ENCODE measurements around the gene SPATA45. TPM values are rescaled to one million over a fixed set of nuclear protein-coding genes. Genes with fewer than 3 reads are reported as not detected.
"Not testable (repeated sequence)": the region's sequence is repeated elsewhere in the genome, so short reads cannot be mapped to it uniquely, and the experiment has no call there.

SPATA45 gene
- polyA plus RNA-seq, 12 donors = 0.33 to 0.94 (median 0.57) TPM; not detected in 7

- not testable (repeated sequence) for DNase-seq
These were observed 13.9 kb downstream of the SPATA45 start for GRCh38 chr1:212833211-212834207.

GRCh38 chr1:212828395-212828794 is 19.1 kb downstream of the SPATA45 start:
- no peak for DNase-seq

- DNase-seq = no peak
These were observed 19.6 kb downstream of the SPATA45 start for GRCh38 chr1:212827831-212828278.

- no peak for DNase-seq
These were observed 20.2 kb downstream of the SPATA45 start for GRCh38 chr1:212827171-212827776.

GRCh38 chr1:212825798-212826452 is 21.5 kb downstream of the SPATA45 start:
- no peak for DNase-seq

GRCh38 chr1:212824201-212824600 is 23.2 kb downstream of the SPATA45 start:
- no peak for DNase-seq

GRCh38 chr1:212822956-212823355 is 24.5 kb downstream of the SPATA45 start:
- DNase-seq = no peak

GRCh38 chr1:212820969-212821368 is 26.5 kb downstream of the SPATA45 start:
- DNase-seq = no peak

- DNase-seq = no peak
These were observed 27.7 kb downstream of the SPATA45 start for GRCh38 chr1:212819726-212820125.

- no peak for DNase-seq
These were observed 30.7 kb downstream of the SPATA45 start for GRCh38 chr1:212816567-212817278.

- peak; percentile 35 for DNase-seq
These were observed 32.7 kb downstream of the SPATA45 start for GRCh38 chr1:212814537-212815334.

GRCh38 chr1:212805767-212806166 is 41.7 kb downstream of the SPATA45 start:
- DNase-seq = no peak

- no peak for DNase-seq
These were observed 49.8 kb downstream of the SPATA45 start for GRCh38 chr1:212797681-212798080.

GRCh38 chr1:212794561-212795014 is 52.9 kb downstream of the SPATA45 start:
- no peak for DNase-seq

GRCh38 chr1:212792396-212792908 is 55.0 kb downstream of the SPATA45 start:
- DNase-seq = no peak

GRCh38 chr1:212791676-212792395 is 55.6 kb downstream of the SPATA45 start, which contains the start of the genes NSL1 and TATDN3:
Gene NSL1, minus strand, starts transcription at chr1:212791777. Its CDS starts 14 bp downstream, at chr1:212791763.
Gene TATDN3, plus strand, starts transcription at chr1:212791894. Its CDS starts 28 bp downstream, at chr1:212791922.
- peak; percentile 99 for DNase-seq

- DNase-seq = no peak
These were observed 56.2 kb downstream of the SPATA45 start for GRCh38 chr1:212791261-212791675.

GRCh38 chr1:212785871-212786270 is 61.6 kb downstream of the SPATA45 start:
- no peak for DNase-seq

GRCh38 chr1:212783976-212784375 is 63.5 kb downstream of the SPATA45 start:
- DNase-seq = no peak
